Loucy (cell line): ENCODE data around the gene CDK19.
"Not testable (repeated sequence)": the region's sequence is repeated elsewhere in the genome, so short reads cannot be mapped to it uniquely, and the experiment has no call there.

Source experiments
- H2AFZ ChIP-seq: fragments of 200-600 bp; sonication (generic); 2 replicates; pipeline ENCODE4 v1.6.0; 2016; ENCODE audit warnings: antibody characterized with exemption, mild to moderate bottlenecking, low read length, moderate library complexity
- H3F3A ChIP-seq: fragments of 200-600 bp; 2 replicates; pipeline ENCODE4 v1.6.0; 2016; ENCODE audit warnings: antibody characterized with exemption, low read depth, mild to moderate bottlenecking
- H3K27me3 ChIP-seq: fragments of 200-600 bp; sonication (generic); 2 replicates; pipeline ENCODE4 v1.6.1; 2014; ENCODE audit warnings: low read length, mild to moderate bottlenecking; ENCODE audit not compliant: insufficient read depth, poor library complexity, severe bottlenecking
- H3K36me3 ChIP-seq: fragments of 200-600 bp; sonication (generic); 2 replicates; pipeline ENCODE4 v1.6.1; 2016; ENCODE audit warnings: low read length; ENCODE audit not compliant: insufficient read depth
- H3K4me1 ChIP-seq: fragments of 200-600 bp; sonication (generic); 2 replicates; pipeline ENCODE4 v1.5.1; 2014; ENCODE audit warnings: low read length, mild to moderate bottlenecking; ENCODE audit not compliant: insufficient read depth, poor library complexity, severe bottlenecking
- H3K4me2 ChIP-seq: fragments of 200-600 bp; sonication (generic); 2 replicates; pipeline ENCODE4 v1.6.0; 2014; ENCODE audit warnings: antibody characterized with exemption, low read length, low read depth, mild to moderate bottlenecking; ENCODE audit not compliant: poor library complexity, severe bottlenecking
- H3K4me3 ChIP-seq: fragments of 200-600 bp; sonication (generic); 2 replicates; pipeline ENCODE4 v1.5.1; 2014; ENCODE audit warnings: low read length, mild to moderate bottlenecking, mixed read lengths; ENCODE audit not compliant: poor library complexity, severe bottlenecking
- H3K79me2 ChIP-seq: fragments of 200-600 bp; sonication (generic); 2 replicates; pipeline ENCODE4 v1.6.1; 2014; ENCODE audit warnings: low read length; ENCODE audit not compliant: insufficient read depth
- H3K9ac ChIP-seq: fragments of 200-600 bp; sonication (generic); 2 replicates; pipeline ENCODE4 v1.6.0; 2014; ENCODE audit warnings: mild to moderate bottlenecking, low read depth, low read length, moderate library complexity; ENCODE audit not compliant: poor library complexity, severe bottlenecking
- H3K9me2 ChIP-seq: fragments of 200-600 bp; sonication (generic); replicated peaks from 2 replicates; pipeline ENCODE4 v1.6.1; 2016; ENCODE audit warnings: low read depth, low read length, mixed read lengths
- H3K9me3 ChIP-seq: fragments of 200-600 bp; sonication (generic); 2 replicates; pipeline ENCODE4 v1.6.1; 2014; ENCODE audit warnings: mild to moderate bottlenecking, antibody characterized with exemption, low read length, low read depth; ENCODE audit not compliant: insufficient read depth
- H4K20me1 ChIP-seq: fragments of 200-600 bp; sonication (generic); 2 replicates; pipeline ENCODE4 v1.6.0; 2014; ENCODE audit warnings: antibody characterized with exemption, low read length, mild to moderate bottlenecking; ENCODE audit not compliant: insufficient read depth, poor library complexity, severe bottlenecking
- CTCF ChIP-seq: fragments of 200-600 bp; sonication (generic); conservative IDR thresholded peaks from 2 replicates; pipeline ENCODE4 v1.5.1; 2014; ENCODE audit warnings: mild to moderate bottlenecking, antibody characterized with exemption, low read length
- EZH2phosphoT487 ChIP-seq: fragments of 200-600 bp; IDR thresholded peaks from 2 replicates; pipeline ENCODE4 v1.6.1; 2018; ENCODE audit warnings: antibody characterized with exemption, mild to moderate bottlenecking, moderate library complexity, borderline replicate concordance

The CDK19 gene

GRCh38 chr6:110723017-110723416 lies 92.3 kb downstream of the CDK19 start:
- Histone ChIP-seq H3K4me2 (no peak overlapping the region), H3K9ac (no peak overlapping the region), H2AFZ (no peak overlapping the region), H3K4me1 (no peaks in the 10 kb centered on the region), H3K36me3 (peaks cover 10% of the 10 kb centered on the region; the same call in 1 of the 2 replicates), H3K9me3 (no peaks in the 10 kb centered on the region), H3F3A (no peaks in the 10 kb centered on the region), H3K9me2 (no peaks in the 10 kb centered on the region), H3K4me3 (no peak overlapping the region), H3K79me2 (peaks cover 36% of the 10 kb centered on the region; the same call in 1 of the 2 replicates), H4K20me1 (peaks cover 2% of the 10 kb centered on the region), H3K27me3 (no peaks in the 10 kb centered on the region)
- TF ChIP-seq EZH2phosphoT487: no peak

GRCh38 chr6:110720066-110720465 lies 95.2 kb downstream of the CDK19 start:
- TF ChIP-seq EZH2phosphoT487 (no peak), CTCF (no peak)
- H3K27me3 ChIP-seq: no peaks in the 10 kb centered on the region

GRCh38 chr6:110719601-110720000 lies 95.7 kb downstream of the CDK19 start:
- H3K4me3 ChIP-seq, H3K27me3 ChIP-seq, H2AFZ ChIP-seq, H4K20me1 ChIP-seq, H3K9me2 ChIP-seq, H3K9me3 ChIP-seq, H3K4me1 ChIP-seq, H3F3A ChIP-seq, H3K9ac ChIP-seq, H3K4me2 ChIP-seq: not testable (repeated sequence)
- Histone ChIP-seq H3K79me2 (peaks cover 37% of the 10 kb centered on the region; the same call in 1 of the 2 replicates), H3K36me3 (peaks cover 10% of the 10 kb centered on the region; the same call in 1 of the 2 replicates)

More at GRCh38 chr6:110720066-110720465, 95.2 kb downstream of the CDK19 start:
- H3F3A ChIP-seq: no peaks in the 10 kb centered on the region
- H3K79me2 ChIP-seq: peaks cover 40% of the 10 kb centered on the region; the same call in 1 of the 2 replicates
- no peak overlapping the region for H2AFZ ChIP-seq
- no peaks in the 10 kb centered on the region for H4K20me1 ChIP-seq
- H3K4me2 ChIP-seq: no peak overlapping the region
- no peak overlapping the region for H3K9ac ChIP-seq
- no peak overlapping the region for H3K4me3 ChIP-seq
- H3K9me2 ChIP-seq: no peaks in the 10 kb centered on the region
- peaks cover 10% of the 10 kb centered on the region; the same call in 1 of the 2 replicates for H3K36me3 ChIP-seq
- H3K9me3 ChIP-seq: no peaks in the 10 kb centered on the region
- no peaks in the 10 kb centered on the region for H3K4me1 ChIP-seq

- Histone ChIP-seq H2AFZ (no peak overlapping the region), H3K9me3 (no peaks in the 10 kb centered on the region), H3K27me3 (no peaks in the 10 kb centered on the region), H3K36me3 (no peaks in the 10 kb centered on the region), H3K4me2 (no peak overlapping the region), H3K4me1 (no peaks in the 10 kb centered on the region), H4K20me1 (no peaks in the 10 kb centered on the region), H3K79me2 (peaks cover 33% of the 10 kb centered on the region; the same call in 1 of the 2 replicates), H3K9me2 (no peaks in the 10 kb centered on the region), H3K4me3 (no peak overlapping the region), H3F3A (no peaks in the 10 kb centered on the region), H3K9ac (no peak overlapping the region)
- TF ChIP-seq EZH2phosphoT487: no peak
- TF ChIP-seq CTCF: no peak
Observed at GRCh38 chr6:110714143-110714542, 101.1 kb downstream of the CDK19 start.
